HEK293T (cell line): ENCODE results near the gene OR2A5.

Experiments used
- CTCF ChIA-PET: fragments of 350-600 bp; formaldehyde crosslinking; extraction: SDS; loops from one replicate; lab custom pipeline; 2021; ENCODE audit warnings: antibody characterized with exemption, inconsistent platforms; lab: Yijun Ruan, JAX
- POLR2A ChIA-PET: fragments of 350-600 bp; formaldehyde crosslinking; extraction: SDS; loops from one replicate; lab custom pipeline; 2020; ENCODE audit warnings: antibody characterized with exemption, inconsistent platforms; lab: Yijun Ruan, JAX
- DNase-seq: peaks from one replicate; pipeline ENCODE4 v3.0.0; 2012; ENCODE audit warnings: mixed read lengths; ENCODE audit errors: extremely low spot score
- ARNT ChIP-seq: fragments of 450-650 bp; IDR thresholded peaks from 2 replicates; pipeline ENCODE4 v1.6.1; 2017; ENCODE audit warnings: mild to moderate bottlenecking
- BHLHE40 ChIP-seq: fragments of 450-650 bp; IDR thresholded peaks from 2 replicates; pipeline ENCODE4 v1.6.1; 2016; ENCODE audit warnings: mild to moderate bottlenecking, moderate library complexity, borderline replicate concordance
- CTBP1 ChIP-seq: fragments of 450-650 bp; IDR thresholded peaks from 2 replicates; pipeline ENCODE4 v1.6.1; 2016; ENCODE audit warnings: borderline replicate concordance
- ELF4 ChIP-seq: fragments of 450-650 bp; IDR thresholded peaks from 2 replicates; pipeline ENCODE4 v1.6.1; 2017; ENCODE audit warnings: antibody characterized with exemption
- FOXA1 ChIP-seq: fragments of 450-650 bp; IDR thresholded peaks from 2 replicates; pipeline ENCODE4 v1.6.1; 2016; ENCODE audit warnings: mild to moderate bottlenecking
- FOXK2 ChIP-seq: fragments of 450-650 bp; IDR thresholded peaks from 2 replicates; pipeline ENCODE4 v1.6.1; 2016; ENCODE audit warnings: mild to moderate bottlenecking
- FOXM1 ChIP-seq: fragments of 450-650 bp; IDR thresholded peaks from 2 replicates; pipeline ENCODE4 v1.6.1; 2017; ENCODE audit warnings: mild to moderate bottlenecking, borderline replicate concordance
- HDGF ChIP-seq: fragments of 450-650 bp; IDR thresholded peaks from 2 replicates; pipeline ENCODE4 v1.6.1; 2017; ENCODE audit warnings: antibody characterized with exemption, borderline replicate concordance
- L3MBTL2 ChIP-seq: fragments of 450-650 bp; conservative IDR thresholded peaks from 2 replicates; pipeline ENCODE4 v1.6.1; 2016; ENCODE audit warnings: mild to moderate bottlenecking
- LEF1 ChIP-seq: fragments of 450-650 bp; IDR thresholded peaks from 2 replicates; pipeline ENCODE4 v1.6.1; 2017; ENCODE audit warnings: mild to moderate bottlenecking, borderline replicate concordance
- NFRKB ChIP-seq: fragments of 450-650 bp; IDR thresholded peaks from 2 replicates; pipeline ENCODE4 v1.6.1; 2016; ENCODE audit warnings: mild to moderate bottlenecking, moderate library complexity
- PKNOX1 ChIP-seq: fragments of 450-650 bp; IDR thresholded peaks from 2 replicates; pipeline ENCODE4 v1.6.1; 2016
- SP1 ChIP-seq: fragments of 450-650 bp; IDR thresholded peaks from 2 replicates; pipeline ENCODE4 v1.6.1; 2017
- SUZ12 ChIP-seq: fragments of 450-650 bp; IDR thresholded peaks from 2 replicates; pipeline ENCODE4 v1.6.1; 2016; ENCODE audit warnings: mild to moderate bottlenecking
- TARDBP ChIP-seq: fragments of 450-650 bp; IDR thresholded peaks from 2 replicates; pipeline ENCODE4 v1.6.1; 2016
- ZNF384 ChIP-seq: fragments of 450-650 bp; IDR thresholded peaks from 2 replicates; pipeline ENCODE4 v1.6.1; 2016

Gene OR2A5

GRCh38 chr7:144032516-144032915 lies 16.2 kb upstream of the OR2A5 start:
- no peak for DNase-seq
- TF ChIP-seq L3MBTL2: no peak
- TF ChIP-seq PKNOX1: no peak
- no peak for TF ChIP-seq ZNF384
- ChIA-PET CTCF (no interaction called here), POLR2A (interaction anchor here (1.9 kb wide), 1 partner anchor 131 kb away, joined by 4 read pairs; the partner anchor contains the start of gene TCAF1)

- ChIA-PET POLR2A (interaction anchor here (1.9 kb wide), 1 partner anchor 131 kb away, joined by 4 read pairs; the partner anchor contains the start of gene TCAF1), CTCF (no interaction called here)
Measured at GRCh38 chr7:144032985-144033709, 15.6 kb upstream of the OR2A5 start.

DNA sequence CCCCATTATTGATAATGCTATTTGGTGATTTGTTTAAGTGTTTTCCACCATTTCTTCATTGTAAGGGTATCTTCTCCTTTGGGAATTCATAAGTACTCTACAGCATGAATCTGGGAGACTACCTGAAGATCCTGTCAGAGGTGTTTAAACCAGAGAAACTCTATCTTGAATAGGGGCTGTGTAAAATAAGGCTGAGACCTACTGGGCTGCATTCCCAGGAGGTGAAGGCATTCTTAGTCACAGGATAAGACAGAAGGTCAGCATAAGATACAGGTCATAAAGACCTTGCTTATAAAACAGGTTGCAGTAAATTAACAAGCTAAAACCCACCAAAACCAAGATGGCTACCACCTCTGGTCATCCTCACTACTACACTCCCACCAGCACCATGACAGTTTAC lies 13.4 kb upstream of the OR2A5 start:
- ChIA-PET CTCF (interaction anchor here (1.3 kb wide), 1 partner anchor 11 kb away, joined by 3 read pairs; no protein-coding TSS in a partner anchor), POLR2A (no interaction called here)
- DNase-seq: no peak
- no peak for TF ChIP-seq ELF4
- no peak for TF ChIP-seq FOXA1
- TF ChIP-seq ZNF384: no peak
- no peak for TF ChIP-seq SUZ12
- no peak for TF ChIP-seq ARNT
- no peak for TF ChIP-seq L3MBTL2
- no peak for TF ChIP-seq FOXK2
- TF ChIP-seq LEF1: no peak
- no peak for TF ChIP-seq BHLHE40
- TF ChIP-seq SP1: no peak
- no peak for TF ChIP-seq HDGF
- TF ChIP-seq PKNOX1: no peak
- no peak for TF ChIP-seq CTBP1
- TF ChIP-seq NFRKB: no peak
- no peak for TF ChIP-seq TARDBP

More at GRCh38 chr7:144032985-144033709, 15.6 kb upstream of the OR2A5 start:
- TF ChIP-seq SUZ12: no peak
- TF ChIP-seq ELF4: no peak
- no peak for TF ChIP-seq SP1
- no peak for TF ChIP-seq PKNOX1
- no peak for TF ChIP-seq NFRKB
- TF ChIP-seq FOXA1: no peak
- DNase-seq: no peak

DNA sequence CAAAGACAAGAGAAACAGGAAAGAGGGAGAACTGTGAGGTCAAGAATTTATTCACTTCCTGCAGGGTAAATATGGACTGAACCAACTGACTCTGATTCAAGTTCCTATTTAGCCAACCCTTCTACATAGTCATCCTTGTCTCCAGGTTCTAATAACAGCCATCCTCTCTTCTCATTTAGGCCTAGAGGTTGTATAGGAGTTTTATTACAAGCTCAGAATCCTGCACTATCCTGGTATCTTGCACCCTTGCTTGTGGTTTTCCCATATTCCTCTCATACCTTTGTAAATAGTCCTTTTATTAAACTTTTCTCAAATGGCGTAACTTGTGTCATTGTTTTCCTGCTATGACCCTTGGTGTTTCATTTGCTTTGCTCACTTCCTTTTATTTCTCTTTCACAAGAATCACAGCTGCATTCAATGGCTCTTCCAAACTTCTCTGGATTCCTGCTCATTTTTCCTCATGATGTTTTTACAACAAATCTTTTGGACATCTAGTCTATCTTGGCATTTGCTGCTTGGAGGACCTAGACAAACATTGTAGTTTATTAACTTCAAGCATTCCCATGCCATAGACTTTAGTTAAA lies 12.4 kb upstream of the OR2A5 start:
- DNase-seq: no peak
- TF ChIP-seq L3MBTL2 (no peak), CTBP1 (no peak), LEF1 (no peak)
- ChIA-PET POLR2A (no interaction called here), CTCF (interaction anchor here (1.3 kb wide), 1 partner anchor 10 kb away, joined by 3 read pairs; no protein-coding TSS in a partner anchor)

DNA sequence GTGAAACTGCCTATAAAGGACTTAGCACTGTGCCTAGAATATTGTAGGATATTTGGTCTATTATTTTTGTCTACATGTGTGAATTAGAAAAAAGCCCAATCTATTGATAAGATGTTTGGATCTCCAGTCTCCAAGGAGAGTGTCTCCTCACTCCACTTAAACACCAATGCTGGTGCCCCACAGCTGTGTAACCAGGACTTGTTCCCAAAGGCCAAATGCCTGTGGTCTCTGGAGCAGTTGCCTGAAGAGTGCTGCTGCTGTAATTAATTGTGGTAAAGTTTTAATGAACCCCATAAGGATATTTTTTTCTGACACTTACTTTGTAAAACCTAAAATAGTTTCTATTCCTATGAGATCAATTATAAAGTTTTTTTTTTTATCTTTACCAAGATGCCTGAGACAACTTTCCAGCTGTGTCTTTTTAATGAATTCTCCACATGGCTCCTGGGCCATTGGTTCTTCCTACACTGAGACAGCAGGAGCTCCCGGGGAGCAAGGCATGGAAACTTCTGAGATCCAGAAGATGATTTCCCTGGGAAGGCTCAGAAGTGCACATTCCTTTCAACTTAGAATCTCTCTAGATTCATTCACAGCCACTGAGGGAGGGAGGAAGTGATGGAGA lies 11.2 kb upstream of the OR2A5 start:
- POLR2A ChIA-PET: no interaction called here
- no peak for TF ChIP-seq HDGF
- TF ChIP-seq FOXK2: no peak
- no peak for TF ChIP-seq LEF1
- TF ChIP-seq SUZ12: no peak
- TF ChIP-seq ELF4: no peak
- TF ChIP-seq ARNT: no peak
- DNase-seq: no peak
- CTCF ChIA-PET: no interaction called here

- TF ChIP-seq PKNOX1: no peak
- TF ChIP-seq TARDBP: no peak
- no peak for TF ChIP-seq ARNT
- TF ChIP-seq SP1: no peak
- no peak for TF ChIP-seq ELF4
- TF ChIP-seq L3MBTL2: no peak
- no peak for TF ChIP-seq FOXK2
- no peak for TF ChIP-seq BHLHE40
- TF ChIP-seq FOXA1: no peak
- TF ChIP-seq CTBP1: no peak
- TF ChIP-seq HDGF: no peak
- TF ChIP-seq FOXM1: no peak
- TF ChIP-seq LEF1: no peak
- CTCF ChIA-PET: no interaction called here
- POLR2A ChIA-PET: no interaction called here
- DNase-seq: no peak
Measured at GRCh38 chr7:144038887-144039286, 9.9 kb upstream of the OR2A5 start.
